ENCODE data around the gene IGF2BP2.
A peak's percentile ranks its signal among the peaks of the same experiment; 100 is the strongest.
"Not testable (repeated sequence)": the region's sequence is repeated elsewhere in the genome, so short reads cannot be mapped to it uniquely, and the experiment has no call there.

The IGF2BP2 gene

DNA sequence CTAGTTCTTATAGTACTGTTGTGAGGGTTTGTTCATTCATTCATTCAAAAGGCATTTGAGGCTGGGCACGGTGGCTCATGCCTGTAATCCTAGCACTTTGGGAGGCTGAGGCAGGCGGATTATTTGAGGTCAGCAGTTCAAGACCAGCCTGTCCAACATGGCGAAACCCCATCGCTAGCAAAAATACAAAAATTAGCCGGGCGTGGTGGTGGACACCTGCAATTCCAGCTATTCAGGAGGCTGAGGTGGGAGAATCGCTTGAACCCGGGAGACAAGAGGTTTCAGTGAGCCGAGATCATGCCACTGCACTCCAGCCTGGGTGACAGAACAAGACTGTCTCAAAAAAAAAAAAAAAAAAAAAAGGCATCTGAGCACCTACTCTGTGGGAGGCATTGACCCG lies 163.5 kb downstream of the IGF2BP2 start:
- not testable (repeated sequence) for ATAC-seq (replicated peaks; ENCODE audit: extremely low read depth, poor library complexity, severe bottlenecking); H3K4me1 Mint-ChIP-seq; H3K27ac Mint-ChIP-seq (ENCODE audit: low read depth); H3K36me3 Mint-ChIP-seq (ENCODE audit: insufficient read depth); H3K4me3 Mint-ChIP-seq; DNase-seq (ENCODE audit: low spot score in 2 of 2); H3K9me3 Mint-ChIP-seq
- peaks cover 59% of the 10 kb centered on the region for H3K27me3 Mint-ChIP-seq

DNA sequence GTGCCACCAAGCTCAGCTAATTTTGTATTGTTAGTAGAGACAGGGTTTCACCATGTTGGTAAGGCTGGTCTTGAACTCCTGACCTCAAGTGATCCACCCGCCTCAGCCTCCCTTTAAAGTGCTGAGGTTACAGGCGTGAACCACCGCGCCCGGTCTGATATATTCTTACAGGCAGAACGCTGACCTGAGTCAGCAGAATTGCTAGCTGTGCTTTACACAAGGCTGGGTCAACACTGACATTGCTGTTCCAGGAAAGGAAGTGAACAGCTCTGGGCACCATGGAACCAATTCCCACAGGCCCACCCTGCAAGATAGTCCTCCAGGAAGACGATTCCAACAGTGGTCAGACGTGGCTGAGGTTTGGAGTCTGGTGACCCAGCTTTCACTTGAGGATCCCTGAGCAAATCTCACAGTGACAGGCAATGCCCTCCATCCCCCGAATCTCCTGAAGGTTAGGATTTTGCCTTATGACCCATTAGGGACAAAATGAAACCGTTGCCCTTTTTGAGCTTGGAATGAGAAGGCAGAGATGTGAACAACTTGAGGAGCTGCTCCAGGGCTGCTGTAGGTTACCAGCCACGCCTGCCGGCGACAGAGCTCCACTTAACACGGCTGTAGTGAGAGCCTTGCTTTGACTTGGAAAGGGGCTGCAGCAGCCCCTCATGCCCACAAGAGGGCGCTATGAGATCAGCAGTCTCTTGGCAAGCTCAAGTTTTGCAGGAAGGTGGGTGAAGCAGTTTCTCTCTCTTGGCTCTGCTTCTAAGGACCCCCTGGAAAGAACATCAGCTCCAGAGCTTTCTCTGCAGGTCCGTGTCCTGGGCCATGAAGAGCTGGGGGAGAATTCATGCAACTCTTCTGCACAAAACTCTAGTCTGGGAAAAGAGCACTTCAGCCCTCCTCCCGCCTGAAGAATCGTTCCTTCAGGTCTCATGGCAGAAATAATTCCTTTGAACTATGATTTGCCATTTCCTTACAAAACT lies 164.6 kb downstream of the IGF2BP2 start:
- Mint-ChIP-seq H3K4me1 (no peaks in the 10 kb centered on the region), H3K4me3 (no peak overlapping the region), H3K27me3 (peaks cover 57% of the 10 kb centered on the region), H3K9me3 (no peaks in the 10 kb centered on the region), H3K27ac (ENCODE audit: low read depth) (no peak overlapping the region), H3K36me3 (ENCODE audit: insufficient read depth) (no peaks in the 10 kb centered on the region)
- DNase-seq (ENCODE audit: low spot score in 2 of 2) (peak; percentile 31 to 45), ATAC-seq (replicated peaks; ENCODE audit: extremely low read depth, poor library complexity, severe bottlenecking) (peak; percentile 64)

DNA sequence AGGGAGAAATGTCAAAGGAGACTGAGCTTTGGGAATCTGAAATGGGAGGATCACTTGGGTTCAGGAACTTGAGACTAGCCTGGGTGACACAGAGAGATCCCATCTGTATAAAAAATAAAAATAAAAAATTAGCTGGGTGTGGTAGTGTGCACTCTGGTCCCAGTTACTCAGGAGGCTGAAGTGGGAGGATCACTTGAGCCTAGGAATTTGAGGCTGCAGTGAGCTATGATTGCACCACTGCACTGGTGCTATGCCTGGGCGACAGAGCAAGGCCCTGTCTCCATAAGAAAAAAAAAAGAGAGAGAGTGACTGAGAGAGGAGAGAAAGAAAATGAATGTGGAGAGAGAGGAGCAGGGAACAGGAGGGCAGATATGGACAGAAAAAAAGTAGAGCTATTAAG lies 165.9 kb downstream of the IGF2BP2 start:
- Mint-ChIP-seq H3K36me3 (ENCODE audit: insufficient read depth) (no peaks in the 10 kb centered on the region), H3K9me3 (no peaks in the 10 kb centered on the region), H3K27me3 (peaks cover 44% of the 10 kb centered on the region), H3K4me3 (no peak overlapping the region), H3K27ac (ENCODE audit: low read depth) (no peak overlapping the region), H3K4me1 (no peaks in the 10 kb centered on the region)
- ATAC-seq (replicated peaks; ENCODE audit: extremely low read depth, poor library complexity, severe bottlenecking) = no peak
- no peak for DNase-seq (ENCODE audit: low spot score in 2 of 2)

DNA sequence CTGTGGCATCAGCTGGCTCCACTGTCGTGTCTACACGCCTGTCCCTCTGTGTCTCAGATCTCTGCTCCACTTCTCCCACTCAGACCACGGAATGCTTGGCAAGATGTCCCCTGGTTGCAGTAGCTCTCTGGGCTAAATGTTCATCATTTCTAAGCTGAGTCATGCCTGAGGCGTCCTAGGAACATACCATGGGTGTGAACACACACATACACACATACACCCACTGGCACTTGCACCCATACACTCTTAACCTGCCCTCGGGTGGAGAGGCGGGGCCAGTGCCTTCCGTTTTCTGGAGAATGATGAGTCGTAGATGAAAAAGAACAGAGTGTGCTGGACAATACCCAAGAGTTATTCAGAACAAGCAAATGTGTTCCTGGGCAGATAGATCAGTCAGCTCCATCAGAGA lies 166.3 kb downstream of the IGF2BP2 start:
- H3K4me1 Mint-ChIP-seq = no peaks in the 10 kb centered on the region
- ATAC-seq (replicated peaks; ENCODE audit: extremely low read depth, poor library complexity, severe bottlenecking) = no peak
- no peaks in the 10 kb centered on the region for H3K9me3 Mint-ChIP-seq
- no peak for DNase-seq (ENCODE audit: low spot score in 2 of 2)
- H3K4me3 Mint-ChIP-seq = no peak overlapping the region
- no peak overlapping the region for H3K27ac Mint-ChIP-seq (ENCODE audit: low read depth)
- H3K36me3 Mint-ChIP-seq (ENCODE audit: insufficient read depth) = no peaks in the 10 kb centered on the region
- H3K27me3 Mint-ChIP-seq = peaks cover 44% of the 10 kb centered on the region

DNA sequence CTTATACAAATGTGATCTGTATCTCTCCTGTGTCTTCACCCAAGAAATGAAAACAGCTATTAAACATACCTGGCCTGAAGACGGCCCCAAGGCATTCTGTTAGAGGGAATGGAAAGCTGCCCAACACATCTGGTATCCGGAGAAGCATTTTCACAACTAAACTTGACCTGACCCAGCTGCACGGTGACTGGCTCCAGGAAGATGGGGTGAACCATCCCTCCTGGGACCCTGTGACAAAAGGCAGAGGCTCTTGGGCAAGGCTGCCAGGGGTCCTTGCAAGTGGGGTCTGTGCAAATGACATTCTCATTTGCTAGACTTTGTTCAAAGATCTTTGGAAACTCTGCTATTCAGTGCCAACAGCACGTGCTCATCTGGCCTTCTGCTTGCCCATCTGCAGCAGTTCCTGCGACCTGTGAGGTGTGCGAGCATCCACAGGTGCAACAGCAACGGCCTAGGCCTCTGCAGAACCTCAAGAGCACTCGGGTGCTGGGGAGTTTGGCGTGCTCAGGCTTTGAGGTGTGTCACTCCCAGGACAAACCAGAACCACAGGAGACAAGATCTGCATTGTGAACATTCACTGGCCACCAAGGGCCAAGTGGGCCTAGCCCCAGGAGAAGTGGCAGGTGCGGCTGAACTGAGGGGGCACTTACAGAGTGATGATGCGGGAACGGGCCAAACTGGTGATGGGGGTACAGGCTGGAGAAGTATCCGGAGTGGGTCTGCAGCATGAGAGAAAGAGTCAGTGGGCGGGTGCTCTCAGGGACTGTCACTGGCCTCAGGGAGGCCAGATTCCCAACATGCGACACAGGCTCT lies 166.9 kb downstream of the IGF2BP2 start:
- no peak for DNase-seq (ENCODE audit: low spot score in 2 of 2)
- no peak overlapping the region for H3K27ac Mint-ChIP-seq (ENCODE audit: low read depth)
- H3K27me3 Mint-ChIP-seq = peaks cover 44% of the 10 kb centered on the region
- ATAC-seq (replicated peaks; ENCODE audit: extremely low read depth, poor library complexity, severe bottlenecking) = no peak
- H3K36me3 Mint-ChIP-seq (ENCODE audit: insufficient read depth) = no peaks in the 10 kb centered on the region
- H3K4me1 Mint-ChIP-seq = no peaks in the 10 kb centered on the region
- H3K9me3 Mint-ChIP-seq = no peaks in the 10 kb centered on the region
- no peak overlapping the region for H3K4me3 Mint-ChIP-seq

DNA sequence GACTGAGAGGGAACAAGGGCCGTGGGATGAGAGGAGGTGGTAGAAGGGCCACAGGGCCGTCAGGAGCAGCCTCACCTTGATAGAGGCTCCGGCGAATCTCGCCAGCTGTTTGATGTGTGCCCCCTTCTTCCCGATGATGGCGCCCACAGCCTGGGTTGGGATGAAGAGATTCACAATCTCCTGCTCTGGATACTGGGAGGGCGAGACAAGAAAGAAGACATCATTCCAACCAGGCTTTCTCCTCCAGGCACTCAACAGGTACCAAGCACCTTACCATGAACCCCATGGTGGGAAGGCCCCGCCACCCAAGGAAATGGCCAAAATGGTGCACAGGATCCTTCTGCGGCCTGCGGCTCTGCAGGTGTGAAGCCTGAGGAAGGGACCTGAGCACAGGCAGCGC lies 167.6 kb downstream of the IGF2BP2 start:
- DNase-seq (ENCODE audit: low spot score in 2 of 2) = no peak
- Mint-ChIP-seq H3K4me3 (no peak overlapping the region), H3K9me3 (no peaks in the 10 kb centered on the region), H3K4me1 (no peaks in the 10 kb centered on the region), H3K27ac (ENCODE audit: low read depth) (no peak overlapping the region), H3K27me3 (peaks cover 45% of the 10 kb centered on the region), H3K36me3 (ENCODE audit: insufficient read depth) (no peaks in the 10 kb centered on the region)
- no peak for ATAC-seq (replicated peaks; ENCODE audit: extremely low read depth, poor library complexity, severe bottlenecking)

DNA sequence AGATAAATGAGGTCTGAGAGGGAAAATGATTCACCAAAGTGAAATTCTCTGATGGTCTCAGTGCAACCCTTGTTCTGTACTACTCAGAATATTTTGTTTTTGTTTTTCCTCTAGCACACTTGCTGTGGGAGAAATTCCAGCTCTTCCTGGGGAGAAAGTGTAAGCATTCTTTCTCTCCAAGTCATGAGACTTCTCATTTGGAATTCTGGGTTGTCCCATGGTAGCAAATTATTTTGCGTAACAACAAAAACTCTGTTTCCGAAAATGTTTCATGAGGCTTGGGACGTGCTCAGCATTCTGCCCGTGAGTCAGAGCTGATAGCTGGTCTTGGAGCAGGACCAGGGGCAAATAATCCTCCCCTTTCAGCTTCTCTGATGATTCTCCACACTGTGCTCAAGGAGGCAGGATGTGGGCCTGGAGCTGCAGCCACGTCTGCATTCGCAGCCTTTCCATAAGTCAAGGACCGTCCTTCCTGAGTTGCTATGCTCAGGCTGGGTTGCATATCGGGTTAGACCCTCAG lies 168.5 kb downstream of the IGF2BP2 start:
- Mint-ChIP-seq H3K4me1 (no peaks in the 10 kb centered on the region), H3K9me3 (no peaks in the 10 kb centered on the region), H3K4me3 (no peak overlapping the region), H3K27me3 (peaks cover 37% of the 10 kb centered on the region), H3K27ac (ENCODE audit: low read depth) (no peak overlapping the region), H3K36me3 (ENCODE audit: insufficient read depth) (no peaks in the 10 kb centered on the region)
- ATAC-seq (replicated peaks; ENCODE audit: extremely low read depth, poor library complexity, severe bottlenecking) (no peak), DNase-seq (ENCODE audit: low spot score in 2 of 2) (no peak)

DNA sequence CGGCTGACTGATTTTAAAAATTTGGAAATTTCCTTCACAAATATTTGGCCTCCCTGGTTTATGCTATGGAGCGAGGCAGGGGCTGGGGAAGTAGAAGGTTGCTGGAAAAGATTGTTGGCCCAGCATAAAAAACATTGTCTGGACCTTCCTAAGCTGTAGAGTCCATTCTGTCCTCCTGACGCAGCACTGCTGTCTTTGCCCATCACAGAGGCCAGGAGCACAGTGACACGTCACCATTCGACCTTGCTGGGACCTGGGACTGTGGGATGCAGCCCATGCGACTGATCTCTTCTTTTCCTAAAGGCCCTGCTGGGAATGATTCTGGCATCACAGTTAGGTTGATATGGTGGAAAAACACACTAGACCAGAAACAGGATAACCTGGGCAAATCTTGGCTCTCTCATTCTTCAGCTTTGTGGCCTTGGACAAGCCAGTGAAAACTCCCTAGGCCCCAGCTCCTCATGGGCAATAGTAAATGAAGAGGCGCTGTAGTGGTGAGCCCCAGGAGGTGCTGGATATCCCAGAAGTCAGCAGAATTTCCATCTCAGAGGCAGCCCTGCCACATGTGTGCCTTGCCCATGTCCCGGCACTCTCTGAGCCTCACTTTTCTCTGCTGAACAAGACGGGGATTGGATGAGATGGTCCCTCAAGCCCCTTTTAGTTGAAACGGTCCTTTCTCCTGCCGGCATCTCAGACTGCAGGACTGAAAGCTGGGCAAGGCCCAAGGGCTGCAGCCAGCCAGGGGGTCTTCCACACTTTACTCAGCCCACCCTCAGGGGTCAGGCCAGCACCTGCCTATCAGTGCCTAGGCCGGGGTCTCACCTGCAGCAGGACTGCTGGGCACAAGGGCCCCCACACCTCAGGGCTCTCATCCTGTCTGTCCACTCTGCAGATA lies 169.2 kb downstream of the IGF2BP2 start:
- no peak for ATAC-seq (replicated peaks; ENCODE audit: extremely low read depth, poor library complexity, severe bottlenecking)
- Mint-ChIP-seq H3K27ac (ENCODE audit: low read depth) (no peak overlapping the region), H3K36me3 (ENCODE audit: insufficient read depth) (no peaks in the 10 kb centered on the region), H3K27me3 (peaks cover 34% of the 10 kb centered on the region), H3K9me3 (no peaks in the 10 kb centered on the region), H3K4me3 (no peak overlapping the region), H3K4me1 (no peaks in the 10 kb centered on the region)
- no peak for DNase-seq (ENCODE audit: low spot score in 2 of 2)

DNA sequence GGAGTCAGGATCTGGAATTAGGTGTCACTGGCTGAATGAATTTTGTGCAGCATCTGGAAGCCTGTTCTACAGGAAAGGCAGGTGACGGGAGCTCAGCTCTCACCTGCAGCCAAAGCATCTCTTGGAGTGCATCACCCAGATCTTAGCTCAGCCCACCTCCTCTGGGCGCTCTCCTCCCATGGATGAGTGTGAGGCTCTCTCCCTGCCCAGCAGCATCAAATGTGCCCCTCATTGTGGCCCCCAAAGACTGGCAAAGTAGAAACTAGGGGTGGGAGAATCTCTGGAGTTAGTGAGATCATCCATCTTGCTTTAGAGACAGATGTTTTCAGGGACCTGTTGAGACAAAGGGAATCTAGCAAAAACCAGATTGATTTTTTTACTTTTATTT lies 170.1 kb downstream of the IGF2BP2 start:
- H3K27ac Mint-ChIP-seq (ENCODE audit: low read depth) = no peak overlapping the region
- no peak overlapping the region for H3K4me3 Mint-ChIP-seq
- no peak for DNase-seq (ENCODE audit: low spot score in 2 of 2)
- H3K36me3 Mint-ChIP-seq (ENCODE audit: insufficient read depth) = no peaks in the 10 kb centered on the region
- peaks cover 34% of the 10 kb centered on the region for H3K27me3 Mint-ChIP-seq
- H3K4me1 Mint-ChIP-seq = no peaks in the 10 kb centered on the region
- no peak for ATAC-seq (replicated peaks; ENCODE audit: extremely low read depth, poor library complexity, severe bottlenecking)
- H3K9me3 Mint-ChIP-seq = no peaks in the 10 kb centered on the region

DNA sequence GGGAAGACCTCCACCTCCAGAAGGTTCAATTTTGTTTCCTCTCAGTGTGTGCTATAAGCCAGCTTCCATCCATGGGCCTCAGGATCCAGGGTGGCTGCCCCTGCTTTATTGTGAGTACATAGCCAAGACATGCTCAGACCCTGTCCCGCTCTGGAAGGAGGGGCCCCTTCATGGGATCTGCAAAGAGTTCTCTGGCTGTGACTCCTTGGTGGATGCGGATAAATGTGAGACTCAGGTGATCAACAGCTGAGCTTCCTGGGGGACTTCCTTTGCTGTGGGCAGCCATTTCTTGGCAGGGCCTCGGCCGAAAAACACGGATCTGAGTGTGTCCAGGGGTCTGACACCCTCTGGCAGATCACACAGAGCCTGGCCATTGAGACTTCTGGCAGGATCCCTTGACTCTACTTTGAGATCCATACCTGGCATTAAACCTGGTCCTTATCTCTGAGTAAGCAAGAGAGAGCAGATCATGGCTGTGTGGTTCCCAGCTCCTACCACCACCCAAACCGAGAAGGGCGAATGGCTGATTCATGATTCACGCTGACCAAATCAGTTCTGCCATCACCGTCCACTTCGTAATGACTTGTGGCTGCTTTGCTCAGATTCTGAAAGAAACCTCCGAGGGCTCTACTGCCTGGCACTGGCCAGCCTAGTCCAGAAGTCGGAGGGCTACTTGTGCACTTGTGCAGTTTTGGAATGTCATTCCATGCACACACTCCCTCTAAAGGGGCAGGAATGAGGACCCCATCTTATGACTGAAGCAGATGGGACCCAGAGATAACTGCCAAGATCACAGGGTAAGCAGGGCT lies 170.7 kb downstream of the IGF2BP2 start:
- Mint-ChIP-seq H3K4me3 (no peak overlapping the region), H3K4me1 (no peaks in the 10 kb centered on the region), H3K9me3 (no peaks in the 10 kb centered on the region), H3K27me3 (peaks cover 31% of the 10 kb centered on the region), H3K36me3 (ENCODE audit: insufficient read depth) (no peaks in the 10 kb centered on the region), H3K27ac (ENCODE audit: low read depth) (no peak overlapping the region)
- ATAC-seq (replicated peaks; ENCODE audit: extremely low read depth, poor library complexity, severe bottlenecking) (no peak), DNase-seq (ENCODE audit: low spot score in 2 of 2) (no peak)

DNA sequence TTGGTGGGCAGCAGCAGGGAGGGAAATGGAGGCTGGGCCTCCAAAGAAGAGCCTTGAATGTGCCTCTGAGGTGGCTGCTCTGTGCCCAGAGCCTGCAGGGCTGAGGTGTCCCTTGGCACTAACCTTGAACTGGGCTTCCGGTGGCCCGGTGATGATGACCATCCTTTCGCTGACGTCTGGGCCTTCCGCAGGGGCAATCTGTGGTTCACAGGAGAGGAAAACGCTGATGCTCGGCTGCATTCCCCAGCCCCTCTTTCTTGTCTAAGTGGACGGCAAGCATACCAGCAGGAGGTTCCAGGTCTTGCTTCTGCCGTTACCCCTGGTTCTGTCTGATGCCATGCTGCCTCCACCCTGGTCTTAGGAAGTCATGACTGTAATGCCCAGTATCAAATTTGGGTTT lies 172.9 kb downstream of the IGF2BP2 start:
- H3K27me3 Mint-ChIP-seq = peaks cover 37% of the 10 kb centered on the region
- DNase-seq (ENCODE audit: low spot score in 2 of 2) (no peak), ATAC-seq (replicated peaks; ENCODE audit: extremely low read depth, poor library complexity, severe bottlenecking) (no peak)
- H3K9me3 Mint-ChIP-seq = no peaks in the 10 kb centered on the region
- H3K36me3 Mint-ChIP-seq (ENCODE audit: insufficient read depth) = no peaks in the 10 kb centered on the region
- no peak overlapping the region for H3K27ac Mint-ChIP-seq (ENCODE audit: low read depth)
- no peak overlapping the region for H3K4me3 Mint-ChIP-seq
- no peaks in the 10 kb centered on the region for H3K4me1 Mint-ChIP-seq
